Activated CD4-positive, alpha-beta T cell treated with anti-CD3 and anti-CD28 coated beads for 1 hour (primary cell): ENCODE results near the gene HOTAIR.

ENCODE experiments used
- DNase-seq: peaks from one replicate; pipeline ENCODE4 v3.0.0-alpha.2; 2020

The HOTAIR gene

DNA sequence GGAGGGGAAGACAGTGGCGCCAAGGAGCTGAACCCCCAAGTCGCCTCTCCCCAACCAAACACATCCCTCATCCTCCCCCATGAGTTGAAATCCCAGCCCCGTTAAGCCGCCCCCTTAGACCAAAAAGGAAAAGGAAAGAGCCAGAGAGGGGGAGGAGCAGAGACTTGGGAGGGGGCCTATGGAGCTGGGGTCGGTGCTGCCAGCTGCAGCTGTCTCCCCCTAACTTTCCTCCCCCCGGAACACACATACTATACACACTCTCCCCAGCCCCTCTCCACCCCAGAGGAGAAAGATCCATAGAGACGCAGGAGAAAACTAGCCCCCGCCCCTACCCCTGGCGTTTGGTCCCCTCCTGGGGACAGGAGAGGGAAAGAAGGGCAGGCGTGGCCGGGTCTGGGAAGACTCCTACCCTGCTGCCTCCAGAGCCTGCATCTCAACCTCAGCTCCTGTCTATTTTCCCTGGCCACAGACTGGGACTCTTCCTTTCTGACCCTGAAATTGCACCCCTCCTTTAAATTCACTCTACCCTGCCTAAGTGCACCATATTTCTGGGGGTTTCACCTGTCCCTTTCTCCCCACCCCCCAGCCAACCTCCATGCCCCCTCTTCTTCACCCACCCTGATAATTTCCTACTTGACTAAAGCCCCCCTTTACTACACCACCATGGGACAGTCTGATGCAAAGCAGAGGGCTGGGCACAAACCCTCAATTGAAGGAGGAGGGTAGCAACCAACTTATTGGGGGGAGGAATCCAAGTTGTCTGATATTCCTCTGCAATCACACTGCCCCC, 23.6 kb upstream of the HOTAIR start:
- DNase-seq, result no peak

- DNase-seq, result no peak
These were observed 22.7 kb upstream of the HOTAIR start for GRCh38 chr12:53997204-53998109.

GRCh38 chr12:53996240-53997203, 21.8 kb upstream of the HOTAIR start:
- DNase-seq, result no peak

GRCh38 chr12:53995378-53996239, 20.9 kb upstream of the HOTAIR start:
- DNase-seq, result no peak

DNA sequence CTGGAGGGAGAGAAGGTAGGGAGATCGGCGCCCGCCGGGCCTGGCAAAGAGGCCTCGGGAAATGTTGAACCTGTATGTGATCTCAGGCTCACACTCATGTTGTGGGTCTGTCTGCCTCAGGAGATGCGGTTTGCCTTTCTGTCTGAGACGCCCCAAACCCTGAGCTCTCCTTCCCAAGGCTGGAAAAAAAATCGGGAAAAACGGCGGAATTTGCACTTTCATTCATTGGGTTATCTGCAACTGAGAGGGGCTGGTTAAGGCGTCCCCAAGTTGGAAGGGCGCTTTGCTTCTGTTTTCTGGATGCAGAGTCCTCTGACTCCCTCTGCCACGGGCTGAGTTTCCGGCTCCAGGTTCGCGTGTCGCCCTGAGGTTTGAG, 20.2 kb upstream of the HOTAIR start:
- no peak for DNase-seq

DNA sequence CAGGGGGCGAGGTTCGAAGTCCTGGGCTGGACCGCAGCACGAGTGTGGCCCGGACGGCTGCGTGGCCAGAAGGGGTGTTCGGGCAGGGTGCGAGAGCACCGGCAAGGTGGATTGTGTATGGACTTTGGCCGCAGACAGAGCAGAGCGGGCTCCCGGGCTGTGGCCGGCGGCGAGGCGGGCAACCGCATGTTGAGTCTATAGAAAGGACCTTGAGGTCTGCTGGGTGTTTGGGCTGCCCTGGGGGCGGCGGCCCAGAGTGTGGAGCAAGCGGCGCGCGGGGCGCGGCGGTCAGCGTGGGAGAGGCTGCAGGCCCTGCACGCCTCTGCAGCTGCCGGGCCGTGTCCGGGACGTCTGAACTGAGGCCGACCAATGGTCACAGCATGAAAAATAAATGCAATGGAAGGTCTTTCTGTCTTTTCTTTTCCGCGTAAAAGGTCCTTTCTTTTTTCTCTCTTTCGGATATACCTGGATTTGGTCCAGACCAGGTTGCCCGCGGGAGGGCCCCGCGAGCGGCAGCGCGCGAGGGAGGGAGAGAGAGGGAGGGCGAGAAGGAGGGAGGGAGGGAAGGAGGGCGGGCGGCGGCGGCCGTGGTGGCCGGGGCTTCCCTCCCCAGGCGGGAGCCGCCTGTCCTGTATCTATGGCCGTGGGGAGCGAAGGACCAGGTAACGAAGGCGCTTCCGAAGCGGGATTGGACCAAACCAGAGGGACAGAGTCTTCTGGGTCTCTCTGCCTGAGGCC, 19.7 kb upstream of the HOTAIR start:
- DNase-seq, result no peak

GRCh38 chr12:53994009-53994263, 19.2 kb upstream of the HOTAIR start:
- DNase-seq, result no peak

DNA sequence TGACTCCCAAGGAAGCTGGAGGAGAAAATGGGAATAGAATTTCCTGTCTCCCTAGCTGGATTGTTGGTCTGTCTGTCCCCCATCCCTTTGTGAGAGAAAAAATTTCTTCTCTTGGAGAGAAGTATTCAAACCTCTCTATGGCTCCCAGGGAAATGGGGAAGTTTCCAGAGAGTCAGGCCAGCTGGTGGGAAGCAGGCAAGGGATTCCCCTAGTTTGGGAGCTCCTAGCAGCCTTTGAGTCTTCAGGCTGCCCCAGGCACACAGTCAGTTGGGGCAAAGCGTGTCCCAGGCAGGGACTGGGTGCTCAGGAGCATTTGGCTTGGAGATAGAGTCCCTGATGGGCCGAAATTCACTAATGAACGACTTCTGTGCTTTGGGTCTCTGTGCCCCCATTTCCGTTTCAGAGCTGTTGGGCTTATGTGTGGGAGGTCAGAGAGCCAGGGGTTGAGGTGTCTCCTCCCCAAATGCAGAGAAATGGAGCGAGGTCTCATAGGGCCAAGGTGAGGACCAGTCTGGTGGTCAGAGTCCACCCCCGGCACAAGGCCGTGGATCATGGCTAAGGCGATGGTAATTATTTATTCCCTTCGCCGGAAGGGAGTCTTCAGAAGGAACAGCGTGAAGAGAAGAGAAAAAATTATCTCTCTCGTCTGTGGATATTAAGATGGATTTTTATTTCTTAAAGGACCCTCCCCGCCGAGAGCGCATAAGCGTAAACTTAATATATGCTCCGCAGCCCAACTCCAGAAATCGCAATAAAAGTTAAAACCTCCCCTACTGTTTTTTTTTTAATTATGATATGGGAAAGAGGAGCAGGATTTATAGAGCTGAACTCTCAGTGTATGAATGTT, 18.6 kb upstream of the HOTAIR start:
- DNase-seq, result no peak

DNA sequence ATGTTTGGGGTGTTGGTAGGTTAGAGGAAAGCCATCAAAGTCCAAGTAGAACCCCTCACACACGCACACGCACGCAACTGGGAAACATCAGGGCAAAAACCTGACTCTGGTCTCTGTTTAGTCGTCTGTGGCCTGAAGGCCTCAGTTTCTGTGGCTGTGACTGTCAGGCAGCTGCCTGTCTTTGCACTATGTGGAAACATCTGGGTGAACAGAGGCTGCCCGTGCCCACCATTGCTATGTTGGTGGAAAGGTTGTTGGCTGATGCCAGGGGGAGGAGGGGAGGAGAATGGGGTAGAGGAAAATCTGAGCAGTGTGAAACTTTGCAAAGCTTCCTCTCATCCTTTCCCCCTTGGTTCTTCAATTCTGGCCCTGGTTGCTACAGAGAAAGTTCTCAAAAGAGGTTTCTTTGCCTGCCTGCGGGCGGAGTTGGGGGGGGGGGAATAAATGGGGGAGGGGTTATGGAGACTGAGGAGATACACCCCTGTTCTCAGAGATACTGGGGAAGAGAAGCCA, 17.7 kb upstream of the HOTAIR start:
- no peak for DNase-seq

DNA sequence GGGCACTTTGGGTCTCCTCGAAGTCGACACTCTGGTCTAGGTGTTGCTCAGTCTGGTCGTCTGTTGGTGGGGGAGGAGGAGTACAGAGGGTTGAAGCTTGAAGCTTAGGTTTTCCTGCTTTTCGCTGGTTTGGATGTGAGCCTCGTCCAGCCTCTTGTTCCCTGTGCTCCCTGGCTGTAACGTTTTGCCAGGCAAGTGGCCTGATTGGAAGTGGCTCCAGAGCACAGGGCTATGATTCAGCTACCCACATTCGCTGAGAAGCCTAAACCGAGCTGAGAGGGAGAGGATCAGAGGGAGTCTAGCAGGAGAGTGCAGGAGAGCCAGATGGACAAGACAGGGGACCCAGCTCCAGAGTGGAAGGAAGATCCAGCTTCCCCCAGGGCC, 16.3 kb upstream of the HOTAIR start:
- no peak for DNase-seq

DNA sequence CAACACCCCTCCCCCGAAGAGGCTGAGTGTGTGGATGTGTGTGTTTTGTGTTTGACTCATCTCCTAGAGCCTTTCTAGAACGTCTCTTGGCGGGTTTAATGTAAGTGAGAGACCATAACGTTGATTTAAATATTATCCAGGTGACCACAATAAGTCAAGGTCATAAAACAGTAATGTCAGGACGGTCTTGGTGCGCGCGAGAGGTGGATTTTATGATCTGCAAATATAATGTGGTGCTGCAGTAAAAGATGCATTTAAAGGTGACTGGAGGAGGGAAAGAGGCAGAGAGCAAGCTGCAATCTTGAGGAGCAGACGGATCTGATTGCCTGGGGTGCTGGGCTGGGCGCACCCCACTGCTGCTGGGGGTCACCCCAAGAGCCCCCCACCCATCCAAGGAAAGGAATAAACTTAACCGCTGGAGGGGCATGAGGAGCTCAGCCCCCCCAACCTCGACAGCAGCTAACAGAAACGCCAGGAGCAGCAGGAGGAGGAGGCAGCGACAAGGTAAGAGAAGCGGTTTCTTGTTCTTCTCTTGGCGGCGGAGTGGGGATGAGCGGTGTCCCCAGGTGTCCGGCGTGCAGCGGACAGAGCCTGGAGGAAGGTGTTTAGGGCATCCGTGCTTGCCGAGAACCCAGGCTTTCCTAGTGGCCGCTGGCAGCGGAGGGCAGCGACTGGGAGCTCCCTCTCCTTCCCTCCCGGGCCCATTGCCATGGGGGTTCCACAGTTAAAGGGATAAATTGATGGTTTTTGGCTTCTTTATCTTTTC, 15.7 kb upstream of the HOTAIR start:
- DNase-seq, result no peak

- DNase-seq, result no peak
These were observed 14.7 kb upstream of the HOTAIR start for GRCh38 chr12:53989227-53990113.

- DNase-seq, result no peak
These were observed 13.9 kb upstream of the HOTAIR start for GRCh38 chr12:53988541-53989226.

DNA sequence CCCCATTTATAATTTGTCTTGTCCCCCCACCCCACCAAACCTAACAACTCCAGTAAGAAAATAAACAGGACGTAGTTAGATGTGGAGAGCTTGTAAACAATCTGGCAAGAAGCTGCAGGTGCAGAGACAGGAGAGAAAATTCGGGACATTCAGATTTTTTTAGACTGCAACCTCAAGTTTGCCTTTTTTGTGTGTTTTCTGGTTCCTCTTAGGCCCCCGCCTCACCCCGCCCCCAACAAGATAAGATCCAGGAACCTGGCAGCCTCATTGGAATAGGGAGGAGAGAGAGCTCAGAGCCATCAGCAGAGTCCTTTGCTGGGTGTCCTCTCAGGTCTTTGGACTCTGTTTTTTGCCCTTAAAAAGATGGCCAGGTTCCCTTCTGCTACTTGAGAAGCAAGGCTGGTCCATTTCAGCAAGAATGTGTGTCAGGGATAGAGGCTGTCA, 13.1 kb upstream of the HOTAIR start:
- DNase-seq, result no peak

- DNase-seq, result no peak
These were observed 12.1 kb upstream of the HOTAIR start for GRCh38 chr12:53986686-53987483.

GRCh38 chr12:53985994-53986685, 11.4 kb upstream of the HOTAIR start:
- DNase-seq, result no peak
